DOHH2 (cell line): Measurements from ENCODE around the gene TM9SF4.

Experiments used
- CTCF ChIP-seq: fragments of 200-600 bp; sonication (generic); IDR thresholded peaks from one replicate; pipeline ENCODE4 v1.5.1; 2014; ENCODE audit warnings: antibody characterized with exemption, mild to moderate bottlenecking, low read depth, low read length; ENCODE audit not compliant: poor library complexity, severe bottlenecking
- EZH2phosphoT487 ChIP-seq: fragments of 200-600 bp; sonication (generic); IDR thresholded peaks from 2 replicates; pipeline ENCODE4 v1.6.1; 2017; ENCODE audit warnings: borderline replicate concordance, mild to moderate bottlenecking, antibody characterized with exemption, low read length, moderate library complexity, mixed read lengths

GRCh38 chr20:32070282-32070681, 39.2 kb upstream of the TM9SF4 start:
- TF ChIP-seq CTCF (no peak), EZH2phosphoT487 (no peak)
